ENCODE data around the gene COX6B1.
"Not testable (repeated sequence)": the region's sequence is repeated elsewhere in the genome, so short reads cannot be mapped to it uniquely, and the experiment has no call there.

COX6B1 gene

GRCh38 chr19:35648017-35648961 is at the start of gene COX6B1:
COX6B1 (plus strand) TSS chr19:35648323; CDS start chr19:35651244, 2,921 bp downstream.
- peak; percentile 95 for DNase-seq

GRCh38 chr19:35601971-35602370 is 46.2 kb upstream of the COX6B1 start:
- no peak for DNase-seq

DNA sequence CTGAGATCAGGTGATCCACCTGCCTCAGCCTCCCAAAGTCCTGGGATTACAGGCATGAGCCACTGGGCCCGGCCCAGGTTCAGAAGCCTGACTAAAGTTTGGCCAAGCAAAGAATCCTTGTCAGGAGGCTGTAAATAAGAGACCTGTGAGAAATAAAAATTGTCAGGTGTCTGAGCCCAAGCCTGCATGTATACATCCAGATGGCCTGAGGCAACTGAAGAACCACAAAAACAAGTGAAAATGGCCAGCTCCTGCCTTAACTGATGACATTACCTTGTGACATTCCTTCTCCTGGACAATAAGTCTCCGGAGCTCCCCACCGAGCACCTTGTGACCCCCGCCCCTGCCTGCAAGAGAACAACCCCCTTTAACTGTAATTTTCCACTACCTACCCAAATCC is 43.7 kb upstream of the COX6B1 start:
- DNase-seq = not testable (repeated sequence)

GRCh38 chr19:35607170-35607569 is 41.0 kb upstream of the COX6B1 start:
- DNase-seq = not testable (repeated sequence)

GRCh38 chr19:35607661-35608060 is 40.5 kb upstream of the COX6B1 start:
- no peak for DNase-seq

- DNase-seq = no peak
These were observed 39.9 kb upstream of the COX6B1 start for GRCh38 chr19:35608251-35608650.

DNA sequence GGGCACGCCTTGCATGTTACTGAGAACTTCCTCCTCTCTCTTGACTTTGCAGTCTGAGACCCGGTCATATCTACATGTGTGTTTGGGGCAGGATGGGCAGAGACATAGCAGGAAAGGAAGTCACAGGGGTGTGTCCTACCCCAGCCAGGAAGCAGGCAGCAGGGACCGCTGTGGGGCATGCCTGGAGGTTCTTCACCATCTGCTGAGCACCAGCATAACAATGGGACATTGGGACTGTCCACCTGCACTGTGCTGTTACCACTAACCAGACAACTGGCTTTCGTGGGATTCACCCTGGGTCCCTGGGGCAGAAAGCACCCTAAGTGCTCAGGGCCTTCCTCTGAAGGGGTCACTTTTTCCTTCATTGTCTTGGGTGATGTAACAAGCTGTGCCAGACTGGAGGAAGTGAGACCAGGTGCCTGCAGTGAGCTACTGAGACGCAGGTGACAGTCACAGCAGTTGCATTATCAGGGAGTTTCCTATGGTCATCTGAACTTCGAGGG is 38.2 kb upstream of the COX6B1 start:
- DNase-seq = no peak

DNA sequence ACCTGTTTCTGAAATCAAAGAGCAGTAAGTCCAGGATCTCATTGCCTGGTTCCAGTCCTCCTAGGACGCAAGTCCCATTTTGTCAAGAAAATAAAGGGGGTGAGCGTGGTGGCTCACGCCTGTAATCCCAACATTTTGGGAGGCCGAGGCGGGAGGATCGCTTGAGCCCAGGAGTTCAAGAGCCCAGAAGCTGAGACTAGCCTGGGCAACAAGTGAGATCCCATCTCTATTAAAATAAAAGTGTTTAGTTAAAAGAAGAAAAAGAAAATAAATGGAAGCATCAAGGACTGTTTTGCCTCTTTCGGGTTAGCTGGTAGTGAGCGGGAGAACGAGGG is 35.9 kb upstream of the COX6B1 start:
- DNase-seq = no peak

DNA sequence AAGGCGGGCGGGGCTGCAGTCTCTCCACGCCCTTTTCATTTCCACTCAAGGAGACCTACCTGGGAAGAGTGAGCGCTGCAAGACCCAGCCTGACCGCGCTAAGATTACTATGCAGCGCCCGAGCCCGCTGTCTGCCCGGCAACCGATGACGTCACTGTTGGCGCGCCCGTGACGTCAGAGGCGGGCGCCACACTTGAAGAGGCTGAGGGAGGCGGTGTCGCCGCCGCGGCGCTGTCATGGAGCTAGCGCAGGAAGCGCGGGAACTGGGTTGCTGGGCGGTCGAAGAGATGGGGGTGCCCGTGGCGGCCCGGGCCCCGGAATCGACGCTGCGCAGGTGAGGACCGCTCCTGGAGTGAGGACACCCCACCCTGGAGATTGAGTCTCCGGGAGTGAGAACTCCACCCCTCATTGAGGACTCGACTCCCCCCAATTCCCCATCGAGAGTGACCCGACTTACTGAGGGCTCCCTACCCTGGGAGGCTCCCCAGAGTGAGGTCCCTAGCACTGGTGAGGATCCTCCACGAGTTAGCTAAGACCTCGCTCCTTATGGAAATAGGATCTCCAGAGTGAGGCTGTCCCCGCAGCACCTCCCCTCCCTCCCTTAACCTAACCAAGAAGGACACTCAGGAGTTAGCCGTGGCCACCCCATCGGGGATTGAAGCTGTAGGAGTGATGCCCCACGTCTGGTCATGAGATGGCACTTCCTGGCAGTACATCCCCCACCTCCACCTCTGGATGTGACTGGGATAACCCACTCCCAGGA is 35.4 kb upstream of the COX6B1 start, which contains the start of gene HAUS5:
TSS of gene HAUS5 (plus strand) at position 177 of the 763 bp plus-strand sequence. CDS start at position 237, 60 bp downstream.
- peak; percentile 89 for DNase-seq

GRCh38 chr19:35613574-35613973 is 34.5 kb upstream of the COX6B1 start:
- DNase-seq = no peak

DNA sequence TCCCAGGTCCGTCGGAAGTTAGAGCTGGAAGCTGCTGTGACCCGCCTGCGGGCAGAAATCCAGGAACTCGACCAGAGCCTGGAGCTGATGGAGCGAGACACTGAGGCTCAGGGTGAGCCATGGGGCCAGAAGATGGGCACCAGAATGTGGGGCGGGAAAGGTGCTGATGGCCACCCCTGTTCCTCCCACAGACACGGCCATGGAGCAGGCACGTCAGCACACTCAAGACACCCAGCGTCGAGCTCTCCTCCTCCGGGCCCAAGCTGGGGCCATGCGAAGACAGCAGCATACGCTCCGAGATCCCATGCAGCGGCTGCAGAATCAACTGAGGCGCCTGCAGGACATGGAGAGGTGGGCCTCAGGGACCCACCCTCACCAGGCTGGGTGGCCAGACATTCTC is 33.1 kb upstream of the COX6B1 start:
- no peak for DNase-seq

DNA sequence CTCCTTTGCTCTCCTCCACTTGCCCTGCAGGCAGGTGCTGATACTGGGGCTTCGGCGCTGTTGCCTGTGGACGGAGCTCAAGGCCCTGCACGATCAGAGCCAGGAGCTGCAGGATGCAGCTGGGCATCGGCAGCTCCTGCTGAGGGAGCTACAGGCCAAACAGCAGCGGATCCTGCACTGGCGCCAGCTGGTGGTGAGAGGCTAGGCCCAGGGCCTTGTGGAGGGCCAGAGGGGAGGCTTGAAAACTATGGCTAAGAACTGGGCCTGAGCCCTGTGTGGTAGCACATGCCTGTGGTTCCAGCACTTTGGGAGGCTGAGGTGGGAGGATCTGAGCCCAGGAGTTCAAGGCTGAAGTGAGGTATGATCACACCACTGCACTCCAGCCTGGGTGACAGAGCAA is 29.3 kb upstream of the COX6B1 start:
- DNase-seq = no peak

- DNase-seq = no peak
These were observed 28.7 kb upstream of the COX6B1 start for GRCh38 chr19:35619290-35619923.

DNA sequence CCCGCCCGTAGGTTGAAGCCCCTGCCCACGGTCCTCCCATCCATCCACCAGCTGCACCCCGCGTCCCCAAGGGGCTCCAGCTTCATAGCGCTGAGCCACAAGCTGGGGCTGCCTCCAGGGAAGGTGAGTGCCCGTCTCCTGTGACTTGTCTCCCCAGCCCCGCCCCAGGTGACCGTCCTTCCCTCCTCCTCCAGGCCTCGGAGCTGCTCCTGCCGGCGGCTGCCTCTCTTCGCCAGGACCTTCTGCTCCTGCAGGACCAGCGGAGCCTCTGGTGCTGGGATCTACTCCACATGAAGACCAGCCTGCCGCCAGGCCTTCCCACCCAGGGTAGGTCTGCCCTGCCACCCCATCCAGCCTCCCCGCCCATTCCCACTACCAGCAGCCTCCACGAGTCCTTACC is 28.1 kb upstream of the COX6B1 start:
- no peak for DNase-seq

GRCh38 chr19:35621708-35622107 is 26.4 kb upstream of the COX6B1 start:
- no peak for DNase-seq

- DNase-seq = no peak
These were observed 25.4 kb upstream of the COX6B1 start for GRCh38 chr19:35622750-35623149.

- DNase-seq = no peak
These were observed 24.7 kb upstream of the COX6B1 start for GRCh38 chr19:35623327-35624010.

GRCh38 chr19:35628264-35628564 is 19.9 kb upstream of the COX6B1 start:
- DNase-seq = no peak

- peak; percentile 95 for DNase-seq
These were observed 19.4 kb upstream of the COX6B1 start, which contains the start of gene RBM42 for GRCh38 chr19:35628565-35629331. RBM42 (plus strand) TSS chr19:35629036; CDS start chr19:35629154, 118 bp downstream.

- no peak for DNase-seq
These were observed 18.8 kb upstream of the COX6B1 start for GRCh38 chr19:35629332-35629633.

GRCh38 chr19:35633727-35634440 is 14.2 kb upstream of the COX6B1 start:
- no peak for DNase-seq
